A549 (cell line): ENCODE data around the gene UMODL1. TPM values are rescaled to one million over a fixed set of nuclear protein-coding genes. Genes with fewer than 3 reads are reported as not detected.

Source experiments
- ATAC-seq, 2 experiments: fragments of 200-7000 bp in 1 of 2; fragments of >200 bp in 1 of 2; cut with Nextera tagmentation in 1 of 2; cut with Tn5 transposase in 1 of 2; 3 replicates each; pipeline versions ENCODE4 v1.8.0 to v1.9.1; 2018 to 2020; ENCODE audit warnings: mild to moderate bottlenecking in 1 of 2, moderate library complexity in 1 of 2
- CTCF ChIA-PET: fragments of 300-600 bp; sonication (Branson Sonifier 250); formaldehyde crosslinking; extraction: SDS; loops from one replicate; lab custom pipeline; 2021; ENCODE audit warnings: antibody characterized with exemption, inconsistent platforms; lab: Yijun Ruan, JAX
- POLR2A ChIA-PET: fragments of 350-600 bp; formaldehyde crosslinking; extraction: SDS; loops from one replicate; lab custom pipeline; 2021; ENCODE audit warnings: antibody characterized with exemption, inconsistent platforms; lab: Yijun Ruan, JAX
- DNase-seq, 2 experiments: peaks; one replicate each; pipeline versions ENCODE4 v3.0.0 to v3.0.0-alpha.2; 2011 to 2016; ENCODE audit warnings: low read depth in 1 of 2, low spot score in 1 of 2
- FAIRE-seq: peaks from 2 replicates; lab custom pipeline; 2011; peaks lifted over from hg19 to GRCh38; lab: Jason Lieb, UNC
- H3K27ac ChIP-seq, 2 experiments: fragments of >200 bp; sonication (Bioruptor Twin); formaldehyde crosslinking; 3 replicates each; pipeline ENCODE4 v1.5.1; 2016 to 2017
- H3K4me1 ChIP-seq: fragments of >200 bp; sonication (Bioruptor Twin); formaldehyde crosslinking; 3 replicates; pipeline ENCODE4 v1.6.1; 2016
- H3K4me2 ChIP-seq: fragments of >200 bp; sonication (Bioruptor Twin); formaldehyde crosslinking; 3 replicates; pipeline ENCODE4 v1.6.1; 2016
- H3K4me3 ChIP-seq: fragments of >200 bp; sonication (Bioruptor Twin); formaldehyde crosslinking; 3 replicates; pipeline ENCODE4 v1.5.1; 2016
- H3K9me3 ChIP-seq: fragments of >200 bp; sonication (Bioruptor Twin); formaldehyde crosslinking; 3 replicates; pipeline ENCODE4 v1.6.1; 2016
- CBX8 ChIP-seq: fragments of 200-600 bp; sonication (generic); IDR thresholded peaks from 2 replicates; pipeline ENCODE4 v1.6.1; 2016
- CTCF ChIP-seq: fragments of >200 bp; sonication (Bioruptor Twin); formaldehyde crosslinking; IDR thresholded peaks from 3 replicates; pipeline ENCODE4 v1.5.1; 2016
- EHF ChIP-seq: fragments of 250-450 bp; sonication (Bioruptor Pico); IDR thresholded peaks from 2 replicates; pipeline ENCODE4 v1.5.0; 2020; ENCODE audit warnings: mild to moderate bottlenecking
- FOXS1 ChIP-seq: fragments of 250-450 bp; sonication (Bioruptor Pico); IDR thresholded peaks from 2 replicates; pipeline ENCODE4 v1.5.0; 2020; ENCODE audit warnings: mild to moderate bottlenecking, moderate library complexity
- HEYL ChIP-seq: fragments of 250-450 bp; sonication (Bioruptor Pico); IDR thresholded peaks from 2 replicates; pipeline ENCODE4 v1.8.0; 2021; ENCODE audit warnings: mild to moderate bottlenecking, moderate library complexity
- HOXB5 ChIP-seq: fragments of 250-450 bp; sonication (Bioruptor Pico); IDR thresholded peaks from 2 replicates; pipeline ENCODE4 v1.5.0; 2020; ENCODE audit warnings: mild to moderate bottlenecking, moderate library complexity
- MAFK ChIP-seq: fragments of 450-650 bp; IDR thresholded peaks from 2 replicates; pipeline ENCODE4 v1.6.1; 2014; ENCODE audit not compliant: partially characterized antibody
- MAZ ChIP-seq: fragments of 150-350 bp; IDR thresholded peaks from 2 replicates; pipeline ENCODE4 v1.6.1; 2014; ENCODE audit warnings: antibody characterized with exemption, low read depth, low read length, borderline replicate concordance
- NR3C1 ChIP-seq: fragments of >200 bp; sonication (Bioruptor Twin); formaldehyde crosslinking; IDR thresholded peaks from 3 replicates; pipeline ENCODE4 v1.6.1; 2017
- PBX3 ChIP-seq: IDR thresholded peaks from 2 replicates; pipeline ENCODE4 v1.6.1; 2012
- POLR2AphosphoS2 ChIP-seq: conservative IDR thresholded peaks from 2 replicates; pipeline ENCODE4 v1.6.1; 2012; ENCODE audit warnings: low read length, improper control_type of control experiment, inconsistent platforms
- USF2 ChIP-seq: fragments of 450-650 bp; IDR thresholded peaks from 2 replicates; pipeline ENCODE4 v1.6.1; 2014; ENCODE audit warnings: antibody characterized with exemption
- WGBS: methylation state at CpG from one replicate; pipeline ENCODE4 v1.1.6; 2017; ENCODE audit errors: missing lambda C conversion rate; 5-methylcytosine and 5-hydroxymethylcytosine counted together
- polyA plus RNA-seq, 4 experiments: library from polyadenylated mRNA; depleted of rRNA in 3 of 4; stranded (reverse); fragments of >200 nt; fragmentation: RNase III in 1 of 4; extraction: RNeasy Plus Mini Kit Qiagen cat#74134 plus additional on column Dnase treatment in 1 of 4; gene quantifications; 2 replicates in 3 of 4; 3 replicates in 1 of 4; pipeline ENCODE4 v1.2.3, GENCODE V29; 2011 to 2017

The UMODL1 gene
- polyA plus RNA-seq, 2 of the 4 experiments (the other 2 are of a cell fraction) = not detected

- Histone ChIP-seq H3K9me3 (no peaks in the 10 kb centered on the region), H3K4me3 (no peak overlapping the region), H3K4me2 (no peak overlapping the region), H3K27ac (no peak overlapping the region), H3K4me1 (no peaks in the 10 kb centered on the region)
- ATAC-seq (no peak), FAIRE-seq (no peak), DNase-seq (no peak)
- POLR2A ChIA-PET = no interaction called here
- CTCF ChIA-PET = interaction anchor here (0.8 to 1.8 kb wide), 2 partner anchors 54 to 93 kb away, joined by 3 to 8 read pairs; no protein-coding TSS in a partner anchor
- WGBS = 85% methylated on average over 15 of the region's 18 CpGs
- TF ChIP-seq PBX3 (no peak), CBX8 (no peak), MAFK (no peak), MAZ (no peak), POLR2AphosphoS2 (no peak)
These were observed 94.8 kb downstream of the UMODL1 start for GRCh38 chr21:42165901-42166300.

- ATAC-seq = no peak
- no peak overlapping the region; a peak in 1 of 6 replicates for H3K27ac ChIP-seq
These were observed 98.6 kb downstream of the UMODL1 start for GRCh38 chr21:42169758-42170157.

GRCh38 chr21:42171091-42172053, 100.3 kb downstream of the UMODL1 start:
- Histone ChIP-seq H3K4me3 (no peak overlapping the region), H3K9me3 (no peaks in the 10 kb centered on the region), H3K27ac (no peak overlapping the region; a peak in 1 of 6 replicates), H3K4me2 (0 out of 3 replicates have a peak overlapping the region, but pooled peaks have one; percentile 9), H3K4me1 (peaks cover 3% of the 10 kb centered on the region; the same call in 1 of the 3 replicates)
- no peak for TF ChIP-seq MAFK
- TF ChIP-seq MAZ = no peak
- no peak for TF ChIP-seq NR3C1
- no peak for TF ChIP-seq CTCF
- FAIRE-seq (no peak), ATAC-seq (no peak), DNase-seq (peak in 1 of 2 experiments; percentile 44)
- POLR2A ChIA-PET = no interaction called here
- WGBS = 76% methylated on average over 14 of the region's 14 CpGs
- CTCF ChIA-PET = interaction anchor here (1.4 kb wide), 1 partner anchor 167 kb away, joined by 3 read pairs; no protein-coding TSS in a partner anchor

More at GRCh38 chr21:42169758-42170157, 98.6 kb downstream of the UMODL1 start:
- no peak for TF ChIP-seq EHF (CRISPR knock-in tag)
- no peak for TF ChIP-seq HEYL (CRISPR knock-in tag)
- TF ChIP-seq USF2 = no peak
- TF ChIP-seq MAFK = no peak
- TF ChIP-seq FOXS1 = no peak
- TF ChIP-seq HOXB5 (CRISPR knock-in tag) = no peak
- Histone ChIP-seq H3K4me1 (peaks cover 3% of the 10 kb centered on the region; the same call in 1 of the 3 replicates), H3K4me3 (no peak overlapping the region), H3K4me2 (no peak overlapping the region), H3K9me3 (no peaks in the 10 kb centered on the region)
- no peak for DNase-seq
- no peak for FAIRE-seq
- ChIA-PET CTCF (no interaction called here), POLR2A (no interaction called here)
